Kidney glomerular epithelial cell (primary cell): ENCODE data around the gene POM121C.
A peak's percentile ranks its signal among the peaks of the same experiment; 100 is the strongest.
"Not testable (repeated sequence)": the region's sequence is repeated elsewhere in the genome, so short reads cannot be mapped to it uniquely, and the experiment has no call there.

Experiments
- DNase-seq: peaks from one replicate; lab custom pipeline; 2025; lab: John Stamatoyannopoulos, UW

The POM121C gene

DNA sequence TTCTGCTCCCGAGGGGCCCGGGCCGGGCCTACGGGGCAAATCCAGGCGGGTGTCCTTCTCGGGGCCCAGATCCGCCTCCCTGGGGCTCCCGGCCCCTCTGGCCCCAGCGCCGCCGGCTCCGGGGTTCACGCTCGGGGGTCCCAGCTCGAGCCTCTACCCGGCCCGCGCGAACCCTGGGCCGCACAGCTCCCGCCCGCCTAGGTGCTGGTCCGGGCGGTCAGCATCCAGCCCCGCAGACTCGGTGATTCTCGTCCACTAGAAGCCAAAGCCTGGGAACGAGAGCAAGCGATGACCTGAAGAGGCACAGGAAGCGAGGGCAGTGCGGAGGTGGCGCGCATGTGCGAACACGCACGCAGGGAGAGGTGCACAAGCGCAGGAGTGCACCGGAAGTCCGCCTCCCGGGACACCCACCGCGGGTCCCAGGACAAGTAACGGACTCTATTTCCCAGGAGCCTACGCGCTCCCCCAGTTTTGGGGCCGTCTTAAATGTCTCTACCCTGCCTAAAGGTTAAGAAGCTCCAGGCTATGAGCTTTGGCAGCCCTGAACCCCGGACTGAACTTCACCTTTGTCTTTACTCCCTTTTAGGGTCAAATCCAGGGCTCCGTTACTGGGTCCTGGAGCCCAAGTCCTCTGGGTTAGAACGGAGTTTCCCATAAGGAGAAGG, at the start of gene POM121C:
Gene POM121C, minus strand, starts transcription at position 321 of the 665 bp plus-strand sequence. CDS start 44,803 bp downstream, outside the sequence.
- DNase-seq, result peak; percentile 84

DNA sequence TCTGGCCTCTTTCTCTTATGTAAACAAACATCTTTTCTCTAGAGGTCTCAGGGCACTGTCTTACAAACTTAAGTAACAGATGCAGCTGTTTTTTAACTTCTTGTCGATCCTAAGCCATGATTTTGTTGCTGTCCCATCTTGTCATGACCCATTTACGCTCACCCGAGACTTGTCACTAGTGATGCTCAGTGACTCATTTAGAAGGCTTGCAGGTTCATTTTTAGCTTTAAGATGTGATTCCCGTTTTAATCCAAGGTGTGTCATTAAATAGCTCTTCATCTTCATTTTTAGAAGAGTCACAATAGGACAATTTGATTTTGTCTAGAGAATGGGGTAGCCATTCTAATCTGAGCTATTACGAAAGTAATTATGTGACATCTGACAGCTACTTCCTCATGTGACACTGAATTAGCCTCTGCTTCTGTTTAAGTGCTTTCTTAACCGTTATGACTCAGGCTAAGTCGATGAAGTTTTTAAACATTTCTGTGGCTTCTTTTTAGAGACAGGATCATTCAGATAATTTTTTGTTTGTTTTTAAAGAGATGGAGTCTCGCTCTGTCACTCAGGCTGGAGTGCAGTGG, 48.7 kb upstream of the POM121C start:
- DNase-seq, result peak; percentile 3

- DNase-seq, result no peak
Measured at GRCh38 chr7:75533926-75534325, 47.8 kb upstream of the POM121C start.

DNA sequence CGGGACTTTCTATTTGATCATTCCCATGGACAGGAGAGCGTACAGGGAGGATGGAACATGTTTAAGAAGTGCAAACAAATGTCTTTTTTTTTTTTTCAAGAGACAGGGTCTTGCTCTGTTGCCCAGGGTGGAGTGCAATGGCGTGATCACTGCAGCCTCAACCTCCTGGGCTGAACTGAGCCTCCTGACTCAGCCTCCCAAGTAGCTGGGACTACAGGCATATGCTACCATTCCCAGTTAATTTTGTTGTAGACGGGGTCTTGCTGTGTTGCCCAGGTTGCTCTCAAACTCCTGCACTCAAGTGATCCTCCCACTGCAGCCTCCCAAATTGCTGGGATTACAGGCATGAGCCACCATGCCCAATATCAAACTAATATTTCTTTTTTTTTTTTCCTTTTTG, 46.5 kb upstream of the POM121C start:
- DNase-seq, result no peak

DNA sequence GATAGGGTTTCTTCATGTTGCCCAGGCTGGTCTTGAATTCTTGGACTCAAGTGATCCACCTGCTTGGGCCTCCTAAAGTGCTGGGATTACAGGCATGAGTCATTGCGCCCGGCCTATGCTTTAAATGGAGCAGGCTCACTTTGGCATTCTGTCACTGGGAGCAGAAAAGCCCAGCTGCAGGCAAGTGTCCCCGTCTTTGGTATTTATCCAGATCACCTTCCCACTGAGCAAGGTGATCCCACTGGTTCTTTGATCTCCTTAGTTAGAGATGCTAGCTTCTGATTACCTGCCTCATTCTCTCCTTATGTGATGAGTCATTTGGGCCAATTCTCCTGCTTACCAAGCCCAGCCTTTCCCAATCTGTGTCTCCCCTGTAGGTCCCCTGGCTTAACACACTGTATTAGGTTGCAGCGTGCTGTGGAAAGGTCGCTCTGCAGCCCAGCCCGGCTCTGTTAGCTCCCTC, 45.3 kb upstream of the POM121C start:
- DNase-seq, result no peak

- not testable (repeated sequence) for DNase-seq
Measured at GRCh38 chr7:75527224-75527722, 41.2 kb upstream of the POM121C start.

DNA sequence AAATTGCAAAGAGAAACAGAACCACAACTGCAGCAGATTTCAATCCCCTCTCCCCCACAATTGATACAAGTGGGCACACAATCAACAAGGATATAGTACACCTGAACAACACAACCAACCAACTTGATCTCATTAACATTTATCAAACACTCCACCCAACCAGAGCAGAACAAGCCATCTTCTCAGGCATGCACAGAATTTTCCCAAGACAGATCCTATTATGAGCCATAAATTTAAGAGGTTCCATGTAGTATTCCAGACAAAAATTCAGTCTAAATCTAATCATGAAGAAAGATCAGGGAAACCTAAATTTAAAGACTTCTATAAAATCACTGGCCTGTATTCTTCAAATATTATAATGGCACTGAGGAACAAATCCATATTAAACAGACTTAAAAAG, 35.6 kb upstream of the POM121C start:
- not testable (repeated sequence) for DNase-seq

DNA sequence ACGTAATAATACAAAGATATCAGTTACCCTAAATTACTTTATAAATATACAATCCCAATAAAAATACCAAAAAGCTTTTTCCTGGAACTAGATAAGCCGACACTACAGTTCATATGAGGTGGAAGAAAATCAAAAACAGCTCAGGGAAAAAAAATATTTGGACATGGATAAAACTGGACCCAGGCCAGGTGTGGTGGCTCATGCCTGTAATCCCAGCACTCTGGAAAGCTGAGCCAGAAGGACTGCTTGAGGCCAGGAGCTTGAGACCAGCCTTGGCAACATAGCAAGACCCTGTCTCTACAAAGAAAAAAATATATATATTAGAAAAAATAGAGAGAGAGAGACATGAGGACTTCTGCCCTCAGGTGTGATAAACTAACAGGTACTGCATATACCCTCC, 32.7 kb upstream of the POM121C start:
- DNase-seq, result not testable (repeated sequence)

DNA sequence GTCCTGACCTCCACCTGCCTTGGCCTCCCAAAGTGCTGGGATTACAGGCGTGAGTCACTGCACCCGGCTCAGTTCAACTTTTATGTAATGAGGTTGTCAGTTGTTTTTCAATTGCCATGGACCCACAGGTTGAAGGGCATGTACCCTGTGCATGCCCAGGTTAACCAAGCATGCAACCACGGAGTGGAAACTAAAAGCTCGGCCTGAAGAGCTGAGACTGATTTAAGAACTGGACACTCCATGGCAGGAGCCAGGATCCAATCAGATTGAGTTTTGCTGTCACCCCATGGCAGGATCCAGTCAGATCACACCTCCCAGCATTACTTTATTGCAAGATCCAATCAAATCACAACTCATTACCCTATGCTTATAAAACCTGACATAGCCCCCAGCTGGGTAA, 22.9 kb upstream of the POM121C start:
- DNase-seq, result not testable (repeated sequence)

DNA sequence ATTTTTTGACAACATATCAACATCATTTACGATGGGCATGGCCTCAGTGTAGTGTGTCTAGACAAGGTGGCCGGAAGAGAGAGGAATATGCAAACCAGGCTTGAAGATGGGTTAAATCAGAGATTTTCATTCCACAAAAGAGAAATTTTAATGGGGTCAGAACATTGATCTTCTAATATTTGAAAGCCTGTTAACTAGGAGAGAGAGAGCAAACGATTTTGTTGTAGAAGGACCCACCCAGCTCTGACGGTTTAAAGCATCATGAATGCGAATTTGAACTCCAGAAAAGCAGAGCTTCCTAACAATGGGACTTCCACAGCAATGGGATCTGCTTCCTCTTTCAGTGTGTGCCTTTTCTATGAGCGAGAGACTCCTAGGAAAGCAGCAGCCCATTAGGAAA, 5.9 kb upstream of the POM121C start, which contains the start of gene SPDYE5:
Gene SPDYE5, plus strand, starts transcription at position 301 of the 400 bp plus-strand sequence. CDS start 1,728 bp downstream, outside the sequence.
- not testable (repeated sequence) for DNase-seq

- DNase-seq, result not testable (repeated sequence)
Measured at GRCh38 chr7:75485355-75485978, 632 bp downstream of the POM121C start.

- not testable (repeated sequence) for DNase-seq
Measured at GRCh38 chr7:75480313-75480712, 5.8 kb downstream of the POM121C start.

DNA sequence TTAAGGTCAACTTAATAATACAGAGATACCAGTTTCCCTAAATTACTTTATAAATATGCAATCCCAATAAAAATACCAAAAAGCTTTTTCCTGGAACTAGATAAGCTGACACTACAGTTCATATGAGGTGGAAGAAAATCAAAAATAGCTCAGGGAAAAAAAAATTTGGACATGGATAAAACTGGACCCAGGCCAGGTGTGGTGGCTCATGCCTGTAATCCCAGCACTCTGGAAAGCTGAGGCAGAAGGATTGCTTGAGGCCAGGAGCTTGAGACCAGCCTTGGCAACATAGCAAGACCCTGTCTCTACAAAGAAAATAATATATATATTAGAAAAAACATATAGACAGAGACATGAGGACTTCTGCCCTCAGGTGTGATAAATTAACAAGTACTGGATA, 8.6 kb downstream of the POM121C start:
- not testable (repeated sequence) for DNase-seq

DNA sequence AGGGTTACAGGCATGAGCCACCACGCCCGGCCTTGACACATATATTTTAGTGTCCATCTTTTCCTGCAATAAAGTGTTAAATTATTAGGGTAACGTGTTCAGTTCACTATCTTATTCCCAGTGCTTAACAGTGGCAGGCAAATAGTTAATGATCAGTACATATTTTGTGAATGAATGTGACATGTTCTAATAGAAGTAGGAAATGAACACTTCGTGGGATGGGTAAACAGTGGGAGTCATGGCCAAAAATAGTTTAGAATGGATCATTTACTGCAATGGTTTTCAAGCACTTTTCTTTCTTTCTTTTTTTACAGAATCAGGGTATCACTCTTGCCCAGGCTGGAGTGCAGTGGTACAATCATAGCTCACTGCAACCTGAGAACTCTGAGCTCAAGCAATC, 15.9 kb downstream of the POM121C start:
- DNase-seq, result not testable (repeated sequence)

DNA sequence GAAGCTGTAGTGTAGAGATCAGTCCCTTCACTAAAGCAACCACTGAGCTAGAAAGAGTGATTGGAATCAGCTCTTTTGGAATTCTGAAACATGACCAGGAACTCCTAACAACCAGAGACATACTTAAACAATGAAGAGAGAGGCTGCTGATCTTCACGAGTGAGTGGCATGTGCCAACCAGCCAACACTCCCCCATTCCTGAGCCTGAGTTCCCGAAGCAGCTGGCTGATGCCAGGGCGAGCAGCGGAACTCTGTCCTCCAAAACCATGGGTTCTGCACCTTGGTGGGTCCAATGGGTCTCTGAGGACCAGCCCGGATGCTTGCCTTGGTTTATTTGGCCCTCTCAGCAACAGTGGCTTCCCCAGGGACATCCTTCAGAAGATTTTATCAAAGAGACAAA, 25.6 kb downstream of the POM121C start:
- DNase-seq, result not testable (repeated sequence)

DNA sequence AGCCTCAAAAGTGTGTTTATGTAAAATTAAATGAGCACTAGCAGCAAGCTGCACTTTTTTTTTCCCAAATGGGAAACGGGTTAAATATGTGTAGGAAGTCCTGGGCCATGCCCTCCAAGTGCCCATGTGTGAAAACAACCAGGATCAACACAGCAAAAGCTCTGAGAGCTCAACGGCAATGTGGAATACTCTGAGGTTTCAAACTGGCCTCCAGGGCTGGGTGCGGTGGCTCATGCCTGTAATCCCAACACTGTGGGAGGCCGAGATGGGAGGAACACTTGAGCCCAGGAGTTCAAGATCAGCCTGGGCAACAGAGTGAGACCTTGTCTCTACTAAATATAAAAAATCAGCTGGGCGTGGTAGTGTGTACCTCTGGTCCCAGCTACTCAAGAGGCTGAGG, 28.1 kb downstream of the POM121C start:
- DNase-seq, result not testable (repeated sequence)

DNA sequence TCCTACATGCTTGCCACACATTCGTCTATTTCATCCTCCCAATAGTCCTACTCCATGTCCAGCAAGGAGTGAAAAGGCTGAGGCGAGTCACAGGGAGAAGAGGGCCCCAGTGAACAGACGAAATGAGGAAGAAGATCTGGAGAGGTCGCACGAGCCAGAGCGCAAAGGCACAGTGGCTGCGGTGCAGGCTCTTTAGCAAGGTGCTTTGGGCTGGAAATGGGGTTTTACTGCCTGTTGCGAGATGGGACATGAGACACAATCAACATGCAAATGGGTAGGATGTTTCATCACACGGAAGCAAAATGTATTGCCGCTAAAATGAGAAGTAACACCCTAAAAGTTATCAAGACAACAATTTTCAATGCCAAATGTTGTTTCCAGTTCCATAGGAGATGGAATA, 29.7 kb downstream of the POM121C start:
- not testable (repeated sequence) for DNase-seq

- not testable (repeated sequence) for DNase-seq
Measured at GRCh38 chr7:75452494-75452955, 33.6 kb downstream of the POM121C start.

DNA sequence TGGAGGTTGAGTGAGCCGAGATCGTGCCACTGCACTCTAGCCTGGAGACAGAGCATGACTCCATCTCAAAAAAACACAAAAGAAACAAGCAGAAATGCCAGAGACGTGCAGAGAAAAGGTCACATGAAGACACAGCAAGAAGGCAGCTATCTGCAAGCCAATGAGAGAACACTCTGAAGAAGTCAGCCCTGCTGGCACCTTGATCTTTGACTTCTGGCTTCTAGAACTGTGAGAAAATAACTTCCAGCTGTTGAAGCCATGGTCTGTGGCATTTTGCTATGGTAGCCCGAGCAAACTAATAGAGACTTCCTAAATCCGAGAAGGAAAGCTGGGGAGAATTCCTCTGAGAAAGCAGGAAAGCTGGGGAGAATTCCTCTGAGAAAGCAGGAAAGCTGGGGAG, 36.2 kb downstream of the POM121C start:
- not testable (repeated sequence) for DNase-seq

DNA sequence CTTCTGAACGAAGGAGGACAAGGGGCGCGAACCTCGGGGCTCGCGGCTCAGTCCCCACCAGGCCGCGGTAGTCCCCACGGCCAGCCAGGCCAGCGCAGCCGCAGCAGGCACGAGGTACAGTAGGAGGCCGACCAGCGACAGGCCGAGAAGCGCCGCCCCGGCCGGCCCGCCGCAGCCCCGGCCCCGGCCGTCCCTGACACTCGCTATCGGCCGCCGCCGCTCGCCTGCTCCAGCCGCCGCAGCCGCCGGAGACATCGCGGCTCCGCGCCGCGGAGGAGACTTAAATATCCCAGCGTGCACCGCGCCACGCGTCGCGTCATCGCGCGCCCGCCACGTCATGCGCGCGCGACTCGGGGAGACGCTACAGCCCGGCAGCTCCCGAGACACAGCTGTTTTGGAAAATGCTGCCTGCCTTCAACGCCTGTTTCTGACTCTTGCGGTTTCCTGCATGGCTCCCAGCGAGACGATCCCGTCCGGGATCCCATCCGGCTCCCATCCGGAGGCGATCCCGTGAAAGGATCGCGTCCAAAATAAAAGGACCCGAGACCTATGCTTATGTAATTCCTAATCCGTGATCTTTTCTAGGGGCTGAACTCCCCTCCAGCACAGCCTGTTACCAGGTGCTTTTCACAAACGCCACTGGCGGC, 43.5 kb downstream of the POM121C start:
- DNase-seq, result not testable (repeated sequence)

DNA sequence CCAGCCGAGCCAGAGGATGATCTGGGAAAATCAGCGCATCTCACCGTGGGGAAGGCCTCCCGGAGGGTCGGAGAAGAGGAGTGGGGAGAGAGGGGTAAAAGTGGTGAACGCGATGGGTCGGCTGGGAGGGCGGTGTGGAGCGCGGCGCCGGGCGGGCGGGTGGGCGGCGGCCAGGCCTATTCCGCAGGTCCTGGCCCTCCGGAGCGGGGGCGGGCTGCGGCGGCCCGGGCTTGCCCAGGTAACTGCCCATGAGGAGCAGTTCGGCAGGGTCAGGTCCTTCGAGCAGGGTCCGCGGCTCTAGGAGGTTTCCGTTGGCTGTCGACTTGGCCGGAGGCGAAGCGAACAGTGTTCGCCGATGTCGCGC, 44.0 kb downstream of the POM121C start:
- not testable (repeated sequence) for DNase-seq

- not testable (repeated sequence) for DNase-seq
Measured at GRCh38 chr7:75439000-75439399, 47.1 kb downstream of the POM121C start.
